ENCODE data around the gene FHIT. TPM values are rescaled to one million over a fixed set of nuclear protein-coding genes. Genes with fewer than 3 reads are reported as not detected.

FHIT gene
- total RNA-seq, 1 donor from 2014 or later, result 5.7 TPM

DNA sequence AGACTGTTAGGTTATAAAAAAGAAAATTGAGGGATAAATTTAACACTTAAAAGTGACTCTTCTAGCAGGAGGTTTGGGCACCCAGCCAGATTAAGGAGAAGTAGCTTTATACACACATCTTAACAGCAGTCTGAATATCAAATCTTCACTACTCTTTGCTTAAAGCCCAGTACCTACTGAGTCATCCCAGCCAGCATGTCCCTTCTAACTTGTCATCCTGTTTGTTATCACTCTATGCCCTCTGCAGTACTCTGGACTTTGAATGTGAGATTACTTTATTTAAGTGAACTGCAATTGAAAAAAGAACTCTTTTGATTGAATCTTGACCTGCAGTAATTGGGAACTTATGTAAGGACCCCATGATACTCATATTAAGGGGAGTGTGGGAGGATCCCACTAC is 77.6 kb downstream of the FHIT start:
- Histone ChIP-seq H3K9me3 (ENCODE audit: low read depth) (no peaks in the 10 kb centered on the region), H3K79me2 (ENCODE audit: low read depth) (no peaks in the 10 kb centered on the region), H3K4me1 (no peaks in the 10 kb centered on the region), H3K36me3 (no peaks in the 10 kb centered on the region), H2AFZ (replicated peaks) (no peak overlapping the region), H3K27me3 (no peaks in the 10 kb centered on the region), H3F3A (ENCODE audit: low read depth) (no peaks in the 10 kb centered on the region), H3K4me3 (no peak overlapping the region), H3K9ac (no peak overlapping the region), H4K20me1 (ENCODE audit: low read depth) (no peaks in the 10 kb centered on the region), H3K4me2 (no peak overlapping the region), H3K27ac (no peak overlapping the region)
- no peak for DNase-seq (ENCODE audit: low spot score)
- peaks cover 17% of the 10 kb centered on the region for H3K4me1 Mint-ChIP-seq
- peaks cover 2% of the 10 kb centered on the region for H3K27me3 Mint-ChIP-seq (ENCODE audit: insufficient read depth, low read depth)
- peaks cover 7% of the 10 kb centered on the region for H3K36me3 Mint-ChIP-seq
- H3K9me3 Mint-ChIP-seq, result peaks cover 8% of the 10 kb centered on the region
- no peak overlapping the region for H3K4me3 Mint-ChIP-seq
- TF ChIP-seq EZH2 (IDR thresholded peaks at IDR 0.05), result no peak
- no peak for TF ChIP-seq EZH2phosphoT487 (IDR thresholded peaks at IDR 0.05)
- TF ChIP-seq, protein P1, sequence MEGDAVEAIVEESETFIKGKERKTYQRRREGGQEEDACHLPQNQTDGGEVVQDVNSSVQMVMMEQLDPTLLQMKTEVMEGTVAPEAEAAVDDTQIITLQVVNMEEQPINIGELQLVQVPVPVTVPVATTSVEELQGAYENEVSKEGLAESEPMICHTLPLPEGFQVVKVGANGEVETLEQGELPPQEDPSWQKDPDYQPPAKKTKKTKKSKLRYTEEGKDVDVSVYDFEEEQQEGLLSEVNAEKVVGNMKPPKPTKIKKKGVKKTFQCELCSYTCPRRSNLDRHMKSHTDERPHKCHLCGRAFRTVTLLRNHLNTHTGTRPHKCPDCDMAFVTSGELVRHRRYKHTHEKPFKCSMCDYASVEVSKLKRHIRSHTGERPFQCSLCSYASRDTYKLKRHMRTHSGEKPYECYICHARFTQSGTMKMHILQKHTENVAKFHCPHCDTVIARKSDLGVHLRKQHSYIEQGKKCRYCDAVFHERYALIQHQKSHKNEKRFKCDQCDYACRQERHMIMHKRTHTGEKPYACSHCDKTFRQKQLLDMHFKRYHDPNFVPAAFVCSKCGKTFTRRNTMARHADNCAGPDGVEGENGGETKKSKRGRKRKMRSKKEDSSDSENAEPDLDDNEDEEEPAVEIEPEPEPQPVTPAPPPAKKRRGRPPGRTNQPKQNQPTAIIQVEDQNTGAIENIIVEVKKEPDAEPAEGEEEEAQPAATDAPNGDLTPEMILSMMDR (IDR thresholded peaks at IDR 0.05), result no peak
- H3K27ac Mint-ChIP-seq, result no peak overlapping the region

GRCh38 chr3:61172684-61173083 is 78.6 kb downstream of the FHIT start:
- peak overlapping the region; percentile 65 for H2AFZ ChIP-seq (replicated peaks)
- H3K9me3 ChIP-seq (ENCODE audit: low read depth), result no peaks in the 10 kb centered on the region
- no peaks in the 10 kb centered on the region for H4K20me1 ChIP-seq (ENCODE audit: low read depth)
- no peak overlapping the region for H3K4me3 Mint-ChIP-seq
- peaks cover 8% of the 10 kb centered on the region for H3K9me3 Mint-ChIP-seq
- H3K27me3 Mint-ChIP-seq (ENCODE audit: insufficient read depth, low read depth), result peaks cover 2% of the 10 kb centered on the region
- no peak overlapping the region for H3K4me3 ChIP-seq
- peak; percentile 62 for DNase-seq (ENCODE audit: low spot score)
- H3K27ac ChIP-seq, result no peak overlapping the region
- H3K9ac ChIP-seq, result no peak overlapping the region
- peaks cover 7% of the 10 kb centered on the region for H3K36me3 Mint-ChIP-seq
- H3K27ac Mint-ChIP-seq, result no peak overlapping the region
- H3K36me3 ChIP-seq, result no peaks in the 10 kb centered on the region
- H3K4me1 Mint-ChIP-seq, result peaks cover 17% of the 10 kb centered on the region
- no peak for TF ChIP-seq EZH2phosphoT487 (IDR thresholded peaks at IDR 0.05)
- TF ChIP-seq, protein P1 (IDR thresholded peaks at IDR 0.05), result peak; percentile 62
- no peaks in the 10 kb centered on the region for H3K27me3 ChIP-seq
- no peaks in the 10 kb centered on the region for H3F3A ChIP-seq (ENCODE audit: low read depth)
- no peaks in the 10 kb centered on the region for H3K79me2 ChIP-seq (ENCODE audit: low read depth)
- no peaks in the 10 kb centered on the region for H3K4me1 ChIP-seq
- H3K4me2 ChIP-seq, result no peak overlapping the region

GRCh38 chr3:61172203-61172602 is 79.0 kb downstream of the FHIT start:
- H3K27ac Mint-ChIP-seq, result no peak overlapping the region

GRCh38 chr3:61169621-61170251 is 81.5 kb downstream of the FHIT start:
- Histone ChIP-seq H4K20me1 (ENCODE audit: low read depth) (no peaks in the 10 kb centered on the region), H3K27ac (no peak overlapping the region), H3F3A (ENCODE audit: low read depth) (no peaks in the 10 kb centered on the region), H3K27me3 (no peaks in the 10 kb centered on the region), H3K4me2 (no peak overlapping the region), H3K79me2 (ENCODE audit: low read depth) (no peaks in the 10 kb centered on the region), H3K36me3 (no peaks in the 10 kb centered on the region), H2AFZ (replicated peaks) (no peak overlapping the region), H3K4me3 (no peak overlapping the region), H3K9ac (no peak overlapping the region), H3K4me1 (no peaks in the 10 kb centered on the region), H3K9me3 (ENCODE audit: low read depth) (no peaks in the 10 kb centered on the region)
- peaks cover 10% of the 10 kb centered on the region for H3K9me3 Mint-ChIP-seq
- H3K27ac Mint-ChIP-seq, result no peak overlapping the region
- H3K4me3 Mint-ChIP-seq, result no peak overlapping the region
- H3K27me3 Mint-ChIP-seq (ENCODE audit: insufficient read depth, low read depth), result peaks cover 2% of the 10 kb centered on the region
- TF ChIP-seq, protein P1 (IDR thresholded peaks at IDR 0.05), result no peak
- TF ChIP-seq EZH2 (IDR thresholded peaks at IDR 0.05) (no peak), EZH2phosphoT487 (IDR thresholded peaks at IDR 0.05) (no peak)
- H3K36me3 Mint-ChIP-seq, result no peaks in the 10 kb centered on the region
- DNase-seq (ENCODE audit: low spot score), result no peak
- H3K4me1 Mint-ChIP-seq, result peaks cover 17% of the 10 kb centered on the region

More at GRCh38 chr3:61172203-61172602, 79.0 kb downstream of the FHIT start:
- no peaks in the 10 kb centered on the region for H3F3A ChIP-seq (ENCODE audit: low read depth)
- DNase-seq (ENCODE audit: low spot score), result no peak
- peaks cover 8% of the 10 kb centered on the region for H3K9me3 Mint-ChIP-seq
- H3K9ac ChIP-seq, result no peak overlapping the region
- H3K27ac ChIP-seq, result no peak overlapping the region
- H3K36me3 ChIP-seq, result no peaks in the 10 kb centered on the region
- TF ChIP-seq EZH2 (IDR thresholded peaks at IDR 0.05), result no peak
- peaks cover 2% of the 10 kb centered on the region for H3K27me3 Mint-ChIP-seq (ENCODE audit: insufficient read depth, low read depth)
- H3K27me3 ChIP-seq, result no peaks in the 10 kb centered on the region
- no peak overlapping the region for H2AFZ ChIP-seq (replicated peaks)
- H3K36me3 Mint-ChIP-seq, result peaks cover 7% of the 10 kb centered on the region
- no peaks in the 10 kb centered on the region for H3K4me1 ChIP-seq
- no peaks in the 10 kb centered on the region for H4K20me1 ChIP-seq (ENCODE audit: low read depth)
- H3K4me2 ChIP-seq, result no peak overlapping the region
- H3K9me3 ChIP-seq (ENCODE audit: low read depth), result no peaks in the 10 kb centered on the region
- no peak overlapping the region for H3K4me3 Mint-ChIP-seq
- H3K79me2 ChIP-seq (ENCODE audit: low read depth), result no peaks in the 10 kb centered on the region
- H3K4me1 Mint-ChIP-seq, result peaks cover 17% of the 10 kb centered on the region
- H3K4me3 ChIP-seq, result no peak overlapping the region

Data from neural progenitor cell (in vitro differentiated cells).